ENCODE measurements around the gene HIPK2.

The HIPK2 gene

GRCh38 chr7:139750459-139751095, 27.2 kb downstream of the HIPK2 start:
- DNase-seq = no peak

GRCh38 chr7:139749545-139749944, 28.3 kb downstream of the HIPK2 start:
- DNase-seq = no peak

DNA sequence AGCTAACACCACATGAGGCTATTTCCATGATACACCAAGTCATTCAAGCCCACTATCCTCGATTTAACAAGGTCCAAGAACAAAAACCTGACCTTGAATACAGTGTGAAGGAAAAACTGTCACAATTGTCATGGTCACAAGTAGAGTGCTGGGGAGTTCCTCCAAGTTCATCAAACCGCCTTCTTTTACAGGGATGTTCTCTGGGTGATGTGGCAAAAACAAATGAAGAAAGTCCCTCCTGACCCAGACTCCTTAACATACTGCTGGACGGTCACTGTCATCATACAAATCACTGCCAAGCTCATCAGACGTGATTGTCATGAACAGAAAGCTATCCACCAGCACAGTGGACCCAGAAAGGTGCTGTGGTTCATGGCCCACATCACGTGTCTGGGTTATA, 28.9 kb downstream of the HIPK2 start:
- no peak for DNase-seq

GRCh38 chr7:139748373-139748765, 29.4 kb downstream of the HIPK2 start:
- no peak for DNase-seq

DNA sequence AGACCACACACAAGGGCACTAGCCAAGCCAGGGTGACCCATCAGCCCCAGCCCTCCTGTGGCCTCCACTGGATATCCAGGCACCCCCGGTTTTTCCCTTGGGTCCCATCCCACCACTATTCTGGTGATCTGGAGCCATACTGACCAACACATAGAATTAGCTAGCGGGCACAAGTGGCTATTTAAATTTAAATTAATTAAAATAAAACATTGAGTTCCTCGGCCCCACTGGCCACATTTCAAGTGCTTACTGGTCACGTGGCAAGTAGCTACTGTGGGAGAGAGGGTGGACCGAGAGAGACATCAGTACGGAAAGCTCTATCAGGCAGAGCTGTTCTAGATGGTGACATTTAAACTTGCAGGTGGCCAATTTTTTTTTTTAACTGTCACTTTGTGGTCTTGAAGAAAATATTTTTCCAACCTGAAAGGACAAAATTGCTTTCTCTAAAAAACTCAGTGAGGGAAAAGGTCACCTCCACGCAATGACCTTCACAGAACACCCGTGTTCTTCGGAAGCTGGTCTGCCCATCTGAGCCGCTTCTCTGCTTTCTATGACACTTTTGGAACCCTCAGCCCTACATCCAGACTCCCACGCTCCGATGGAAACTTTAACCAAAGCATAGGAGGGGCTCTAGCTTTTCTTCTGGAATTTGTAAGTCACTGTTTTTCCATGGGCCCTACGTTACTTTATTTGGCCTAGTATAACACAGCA, 30.0 kb downstream of the HIPK2 start:
- DNase-seq = no peak

- DNase-seq = no peak
Observed at GRCh38 chr7:139746652-139747051, 31.1 kb downstream of the HIPK2 start.

GRCh38 chr7:139745678-139746143, 32.1 kb downstream of the HIPK2 start:
- no peak for DNase-seq

DNA sequence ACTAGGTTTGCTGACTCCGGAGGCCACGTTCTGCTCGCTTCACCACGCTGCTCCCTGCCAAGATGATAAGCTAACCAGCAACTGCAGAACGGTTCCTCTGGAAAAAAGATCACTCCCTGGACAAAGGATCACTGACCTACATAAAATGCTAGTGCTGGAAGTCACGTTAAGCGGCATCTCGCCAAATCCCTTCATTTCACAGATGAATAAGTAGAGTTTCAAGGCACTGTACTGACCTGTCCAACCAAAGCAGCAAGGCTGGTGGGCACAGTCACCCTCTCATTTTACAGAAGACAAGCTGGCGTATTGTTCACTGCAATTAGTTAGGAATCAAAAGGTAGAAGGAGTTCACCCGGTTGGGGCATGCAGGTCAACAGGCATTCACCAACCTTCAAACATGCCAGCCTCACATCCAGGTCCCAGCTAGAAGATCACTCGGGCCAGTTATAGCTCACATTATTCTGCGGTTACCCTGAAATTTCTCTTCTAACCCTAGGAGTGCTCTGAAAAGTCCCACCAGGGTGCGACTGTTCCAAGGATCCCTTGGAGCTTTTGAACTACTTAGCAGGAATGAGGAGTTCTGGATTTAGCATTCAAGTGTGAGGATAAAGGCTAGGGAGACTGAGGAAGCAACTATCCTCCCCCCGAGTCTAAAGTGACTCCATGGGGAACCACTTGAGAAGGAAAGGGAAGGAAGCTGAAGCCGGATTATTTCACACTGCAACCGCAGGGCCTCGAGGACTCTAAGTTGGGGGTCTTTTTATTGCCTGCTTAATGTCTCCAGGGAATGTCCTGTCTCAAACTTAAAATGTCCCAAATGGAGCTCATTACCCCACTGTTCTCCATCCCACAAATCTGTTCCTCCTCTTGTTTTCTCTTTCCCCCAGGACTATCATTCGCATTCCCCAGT, 32.8 kb downstream of the HIPK2 start:
- no peak for DNase-seq

DNA sequence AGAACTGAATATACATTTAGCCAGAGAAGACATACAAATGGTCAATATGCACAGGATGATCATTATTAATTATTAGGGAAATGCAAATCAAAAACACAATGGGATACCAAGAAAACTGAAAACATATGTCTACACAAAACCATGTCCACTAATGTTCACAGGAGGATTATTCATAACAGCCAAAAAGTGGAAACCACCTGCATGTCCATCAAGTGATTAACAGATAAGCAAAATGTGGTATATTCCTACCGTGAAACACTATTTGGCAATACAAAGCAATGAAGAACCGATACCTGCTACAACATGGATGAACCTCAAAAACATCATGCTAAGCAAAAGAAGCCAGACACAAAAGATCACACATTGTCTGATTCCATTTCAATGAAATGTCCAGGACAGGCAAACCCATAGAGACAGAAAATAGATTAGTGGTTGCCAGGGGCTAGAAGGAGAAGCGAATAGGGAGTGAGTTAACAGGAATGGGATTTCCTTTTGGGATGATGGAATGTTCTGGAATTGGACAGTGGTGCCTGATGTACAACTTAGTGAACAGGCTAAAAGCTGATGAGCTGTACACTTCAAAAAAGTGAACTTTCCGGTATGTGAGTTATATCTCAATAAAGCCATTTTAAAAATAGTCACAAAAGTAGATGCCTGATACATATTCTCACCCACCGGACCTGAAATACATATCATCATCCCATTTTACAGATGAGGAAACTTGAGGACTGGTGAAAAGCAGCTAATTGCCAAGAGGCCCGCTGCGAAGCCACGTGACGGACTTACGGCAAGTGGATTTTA, 33.6 kb downstream of the HIPK2 start:
- no peak for DNase-seq

- DNase-seq = no peak
Observed at GRCh38 chr7:139743267-139743966, 34.4 kb downstream of the HIPK2 start.

GRCh38 chr7:139741789-139742344, 35.9 kb downstream of the HIPK2 start:
- DNase-seq = no peak

- no peak for DNase-seq
Observed at GRCh38 chr7:139741239-139741638, 36.6 kb downstream of the HIPK2 start.

DNA sequence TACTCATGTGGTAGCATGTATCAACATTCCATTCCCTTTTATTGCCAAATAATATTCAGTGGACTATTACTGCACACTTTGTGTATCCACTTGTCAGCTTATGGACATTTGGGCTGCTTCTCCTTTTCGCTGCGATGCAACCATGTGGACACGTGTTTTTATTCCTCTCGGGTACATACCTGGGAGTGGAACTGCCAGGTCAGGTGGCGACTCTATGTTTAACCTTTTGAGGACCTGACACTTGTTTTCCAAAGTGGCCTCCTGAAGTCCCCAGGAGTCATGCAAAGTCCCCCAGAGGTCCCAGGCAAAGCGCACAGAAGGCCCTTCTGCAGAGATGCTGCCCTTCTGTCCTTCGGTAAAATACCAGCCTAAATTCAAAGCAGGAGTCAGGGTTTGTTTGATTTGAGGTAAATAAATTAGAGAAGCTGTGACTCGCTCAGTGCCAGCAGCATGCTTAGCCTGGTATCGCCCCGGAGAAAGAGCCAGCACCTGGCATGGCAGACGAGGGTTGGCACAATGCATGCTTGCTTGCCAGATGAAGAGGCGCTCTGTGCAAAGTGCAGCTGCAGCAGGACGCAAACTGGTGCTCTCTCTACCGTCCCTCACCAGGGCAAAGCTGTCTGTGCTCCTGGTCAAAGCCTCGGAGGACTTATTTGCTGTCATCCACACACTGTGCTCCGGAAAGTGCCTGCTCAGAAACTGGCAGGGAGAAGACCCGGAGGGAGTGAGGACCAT, 37.8 kb downstream of the HIPK2 start:
- no peak for DNase-seq

GRCh38 chr7:139738772-139739171, 39.0 kb downstream of the HIPK2 start:
- DNase-seq = no peak

DNA sequence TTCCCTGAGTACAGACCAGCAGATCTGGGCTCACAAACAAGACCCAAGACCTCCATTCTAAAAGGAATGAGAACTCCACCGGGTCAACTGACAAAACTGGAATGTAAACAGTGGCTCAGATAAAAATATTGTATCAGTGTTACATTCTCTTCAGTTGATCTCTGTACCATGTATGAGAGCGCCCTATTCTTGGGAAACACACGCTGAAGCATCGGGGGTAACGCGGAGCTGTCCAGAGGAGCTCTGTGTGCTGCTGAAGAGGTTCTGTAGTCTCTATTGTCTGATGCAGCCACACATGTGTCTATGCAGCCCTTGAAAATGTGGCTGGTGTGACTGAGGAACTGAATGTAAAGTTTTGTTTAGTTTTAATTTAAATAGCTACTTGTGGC, 39.7 kb downstream of the HIPK2 start:
- no peak for DNase-seq

GRCh38 chr7:139737221-139738100, 40.3 kb downstream of the HIPK2 start:
- DNase-seq = no peak

DNA sequence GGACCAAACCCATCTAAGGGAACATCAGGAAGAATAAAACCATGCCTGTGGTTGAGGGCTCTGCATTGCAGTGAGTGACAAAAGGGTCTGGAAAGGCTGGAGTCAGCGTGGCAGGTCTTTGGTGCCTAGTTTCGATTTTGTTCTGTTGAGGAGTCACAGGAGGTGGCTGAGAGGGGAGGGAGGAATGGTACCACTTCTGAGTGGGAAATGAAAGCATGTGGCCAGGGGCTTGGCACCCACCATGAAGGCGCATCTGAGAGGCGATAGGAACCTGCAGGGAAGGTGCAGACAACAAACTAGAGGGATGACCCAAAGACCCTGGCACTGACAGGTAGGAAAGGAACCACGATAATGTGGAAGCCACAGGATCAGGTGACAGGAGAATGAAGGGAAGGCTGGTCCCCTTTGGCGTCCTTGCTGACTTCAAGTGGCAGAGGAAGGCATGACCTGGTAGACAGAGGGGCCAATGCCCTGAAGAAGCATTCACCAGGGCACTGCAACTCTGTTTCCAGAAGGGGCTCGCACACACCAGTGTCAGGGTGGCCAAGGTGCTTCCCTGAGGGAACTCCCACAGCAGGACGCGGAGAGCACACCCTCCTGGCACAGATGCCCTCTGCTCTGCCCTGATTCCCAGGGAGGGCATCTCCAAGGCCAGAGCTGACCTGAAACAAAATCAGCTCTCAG, 41.7 kb downstream of the HIPK2 start:
- no peak for DNase-seq

DNA sequence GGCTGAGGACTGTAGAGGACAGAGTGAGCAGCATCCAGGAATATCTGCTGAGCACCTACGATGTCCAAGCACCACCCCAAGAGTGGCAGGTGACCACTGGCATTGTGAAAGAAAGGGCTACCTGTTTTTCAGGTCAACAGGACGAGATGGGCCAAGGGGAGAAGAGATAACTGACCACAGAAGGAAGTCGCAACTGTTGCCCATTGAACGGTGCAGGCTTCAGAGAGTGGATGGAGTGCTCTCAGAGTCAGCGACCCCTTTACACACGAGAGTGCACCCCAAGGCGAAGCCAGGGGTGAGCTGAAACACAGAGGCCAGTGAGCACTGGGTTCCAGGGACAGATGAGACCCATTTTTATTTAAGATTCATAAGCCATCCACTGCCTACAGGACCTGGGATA, 42.3 kb downstream of the HIPK2 start:
- no peak for DNase-seq

GRCh38 chr7:139734395-139734794, 43.4 kb downstream of the HIPK2 start:
- DNase-seq = no peak

Data from activated T-cell treated with anti-CD3 and anti-CD28 coated beads, Interleukin-2, amount 50 U/mL, for 1 hour (primary cell).